Left lung (tissue), 10 donors: ENCODE results near the gene S100A6. TPM values are rescaled to one million over a fixed set of nuclear protein-coding genes. Genes with fewer than 3 reads are reported as not detected.
A peak's percentile ranks its signal among the peaks of the same experiment; 100 is the strongest.

ENCODE experiments used
- ATAC-seq: fragments of 200-7000 bp; cut with Tn5 transposase; one replicate; pipeline ENCODE4 v1.9.1; 2020; ENCODE audit warnings: moderate library complexity
- DNase-seq, 4 donors: peaks; one replicate each; pipeline ENCODE4 v3.0.0-alpha.2; 2013 to 2020
- H3K27ac ChIP-seq, 2 donors: fragments of 200-600 bp; sonication (generic) in 1 of 2; one replicate each; pipeline versions ENCODE4 v1.5.0 to v1.8.0; 2020 to 2021
- H3K27me3 ChIP-seq, 2 donors: fragments of 200-600 bp; sonication (generic) in 1 of 2; one replicate each; pipeline versions ENCODE4 v1.5.0 to v1.8.0; 2020 to 2021
- H3K36me3 ChIP-seq, 2 donors: fragments of 200-600 bp; sonication (generic) in 1 of 2; one replicate each; pipeline versions ENCODE4 v1.5.0 to v1.8.0; 2020 to 2021
- H3K4me1 ChIP-seq, 2 donors: fragments of 200-600 bp; one replicate each; pipeline ENCODE4 v1.8.0; 2021
- H3K4me3 ChIP-seq, 2 donors: fragments of 200-600 bp; sonication (generic) in 1 of 2; one replicate each; pipeline versions ENCODE4 v1.5.0 to v1.8.0; 2020 to 2021; ENCODE audit warnings: mild to moderate bottlenecking in 1 of 2
- H3K9me3 ChIP-seq, 2 donors: fragments of 200-600 bp; sonication (generic) in 1 of 2; one replicate each; pipeline versions ENCODE4 v1.5.0 to v1.8.0; 2020 to 2021
- CTCF ChIP-seq, 2 donors: fragments of 200-600 bp; sonication (generic) in 1 of 2; IDR thresholded peaks; one replicate each; pipeline versions ENCODE4 v1.5.0 to v1.8.0; 2021; ENCODE audit warnings: antibody characterized with exemption in 2 of 2
- intact Hi-C, 2 donors: fragments of 100-400 bp; cut with DNase I; formaldehyde crosslinking; loops; one replicate each; pipeline versions ENCODE4 v1.11.2 to v1.14.2; 2022
- polyA plus RNA-seq, 6 donors: library from polyadenylated mRNA; unstranded; fragments of 120-200 nt; gene quantifications; one replicate each; pipeline ENCODE4 v1.2.1, GENCODE V29; 2013; ENCODE audit not compliant: insufficient read length in 6 of 6
- total RNA-seq, 2 donors: library from RNA; stranded (reverse); fragmentation: NEBNext Ultra II Directional; extraction: Animal tissue kit (Norgen Biotek cat#: 25700); gene quantifications; one replicate each; pipeline ENCODE4 v1.2.1, GENCODE V29; 2021
- donor health status: DM: no; HTN: yes; CAD: no.
- donor health status: DM: no; HTN: no; CAD: no.

Gene S100A6
- total and polyA plus RNA-seq, 8 donors: 156 to 1,797 (median 210) TPM

- Histone ChIP-seq H3K4me1 (peaks cover 13 to 66% of the 10 kb centered on the region in 2 donors), H3K27me3 (no peaks in the 10 kb centered on the region), H3K4me3 (peak overlapping the region; percentile 84 to 92), H3K9me3 (no peaks in the 10 kb centered on the region), H3K27ac (peak overlapping the region; percentile 98 to 99), H3K36me3 (peaks cover 0 to 15% of the 10 kb centered on the region in 2 donors)
- no peak for TF ChIP-seq CTCF (IDR thresholded peaks at IDR 0.05)
- DNase-seq (no peak), ATAC-seq (no peak)
- intact Hi-C loops: loop anchor here in 1 of 2 donors (5.0 kb wide), 1 partner anchor 33 kb away; the partner anchor contains the start of gene S100A2
Observed at GRCh38 chr1:153534226-153534924, 1.4 kb downstream of the S100A6 start.

- peak in 2 of 4 donors; percentile 70 to 83 for DNase-seq
- H3K27ac ChIP-seq: peak overlapping the region; percentile 98 to 99
- peaks cover 13 to 63% of the 10 kb centered on the region in 2 donors for H3K4me1 ChIP-seq
- no peaks in the 10 kb centered on the region for H3K9me3 ChIP-seq
- no peak for TF ChIP-seq CTCF (IDR thresholded peaks at IDR 0.05)
- peak overlapping the region; percentile 84 to 92 for H3K4me3 ChIP-seq
- intact Hi-C loops: loop anchor here in 1 of 2 donors (5.0 kb wide), 1 partner anchor 34 kb away; the partner anchor contains the start of gene S100A2
- H3K27me3 ChIP-seq: no peaks in the 10 kb centered on the region
- peaks cover 0 to 15% of the 10 kb centered on the region in 2 donors for H3K36me3 ChIP-seq
- ATAC-seq: peak; percentile 19
Observed at GRCh38 chr1:153533689-153534201, 2.0 kb downstream of the S100A6 start.

- intact Hi-C loops: loop anchor here in 1 of 2 donors (5.0 kb wide), 1 partner anchor 34 kb away; the partner anchor contains the start of gene S100A2
- Histone ChIP-seq H3K27me3 (no peaks in the 10 kb centered on the region), H3K4me3 (peak overlapping the region; percentile 84 to 92), H3K27ac (peak overlapping the region; percentile 98 to 99), H3K4me1 (peaks cover 13 to 55% of the 10 kb centered on the region in 2 donors), H3K36me3 (peaks cover 0 to 16% of the 10 kb centered on the region in 2 donors), H3K9me3 (no peaks in the 10 kb centered on the region)
- DNase-seq (peak; percentile 65 to 96 (median 89)), ATAC-seq (peak; percentile 73)
- TF ChIP-seq CTCF (IDR thresholded peaks at IDR 0.05): peak; percentile 72 to 87
Observed at GRCh38 chr1:153532769-153533599, 2.8 kb downstream of the S100A6 start.

GRCh38 chr1:153532181-153532580 is 3.6 kb downstream of the S100A6 start:
- ATAC-seq (no peak), DNase-seq (no peak)
- Histone ChIP-seq H3K4me3 (no peak overlapping the region), H3K4me1 (peaks cover 13 to 54% of the 10 kb centered on the region in 2 donors), H3K36me3 (peaks cover 0 to 19% of the 10 kb centered on the region in 2 donors), H3K27ac (peak overlapping the region in 1 of 2 donors; percentile 99), H3K9me3 (no peaks in the 10 kb centered on the region), H3K27me3 (no peaks in the 10 kb centered on the region)
- TF ChIP-seq CTCF (IDR thresholded peaks at IDR 0.05): no peak
- intact Hi-C loops: loop anchor here in 1 of 2 donors (5.0 kb wide), 1 partner anchor 35 kb away; the partner anchor contains the start of gene S100A2
